ENCODE results near the gene PDGFB. TPM values are rescaled to one million over a fixed set of nuclear protein-coding genes. Genes with fewer than 3 reads are reported as not detected.

PDGFB gene
- total and polyA plus RNA-seq, 9 of the 15 experiments (the other 6 are each of a cell fraction or from before 2014, with no cell fraction given), result 0.07 to 4.0 (median 0.48) TPM; not detected in 1

DNA sequence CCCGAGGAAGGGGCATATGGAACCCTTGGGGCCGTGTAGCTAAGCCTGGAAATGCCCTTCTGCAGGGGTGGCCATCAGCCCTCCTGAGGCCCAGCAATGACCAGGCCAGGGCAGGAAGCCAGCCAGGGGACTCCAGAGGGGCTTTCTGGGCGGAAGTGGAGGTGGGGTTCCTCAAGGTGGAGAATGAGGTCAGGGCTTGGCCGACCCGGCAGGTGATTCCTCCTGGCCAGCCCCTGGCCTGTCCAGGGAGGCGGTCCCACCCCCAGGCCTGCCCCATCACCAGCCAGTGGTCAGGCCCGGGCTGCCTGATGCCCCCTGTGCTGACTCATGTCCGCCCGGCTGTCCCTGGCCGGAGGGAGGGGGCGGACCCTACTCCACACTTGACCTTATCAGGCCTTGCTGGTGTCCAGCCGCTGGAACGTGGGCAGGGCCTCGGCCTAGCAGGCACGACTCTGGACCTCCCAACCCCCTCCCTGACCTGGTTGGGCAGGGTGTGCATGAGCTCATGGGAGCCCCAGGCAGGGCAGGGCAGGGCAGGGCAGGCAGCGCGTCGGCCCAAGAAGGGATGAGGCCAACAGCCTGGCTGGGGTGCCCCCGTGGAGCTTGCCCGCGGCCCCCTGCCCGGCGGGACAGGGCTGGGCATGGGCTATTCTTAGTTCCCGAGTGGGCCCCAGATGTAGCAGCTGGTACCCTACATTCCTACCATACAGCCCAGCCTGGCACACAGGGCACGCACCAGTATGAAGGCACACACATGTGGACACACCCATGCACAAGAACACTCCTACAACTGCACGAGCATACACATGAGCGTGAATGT, 38.8 kb upstream of the PDGFB start (continued):
- TF ChIP-seq, protein P1, sequence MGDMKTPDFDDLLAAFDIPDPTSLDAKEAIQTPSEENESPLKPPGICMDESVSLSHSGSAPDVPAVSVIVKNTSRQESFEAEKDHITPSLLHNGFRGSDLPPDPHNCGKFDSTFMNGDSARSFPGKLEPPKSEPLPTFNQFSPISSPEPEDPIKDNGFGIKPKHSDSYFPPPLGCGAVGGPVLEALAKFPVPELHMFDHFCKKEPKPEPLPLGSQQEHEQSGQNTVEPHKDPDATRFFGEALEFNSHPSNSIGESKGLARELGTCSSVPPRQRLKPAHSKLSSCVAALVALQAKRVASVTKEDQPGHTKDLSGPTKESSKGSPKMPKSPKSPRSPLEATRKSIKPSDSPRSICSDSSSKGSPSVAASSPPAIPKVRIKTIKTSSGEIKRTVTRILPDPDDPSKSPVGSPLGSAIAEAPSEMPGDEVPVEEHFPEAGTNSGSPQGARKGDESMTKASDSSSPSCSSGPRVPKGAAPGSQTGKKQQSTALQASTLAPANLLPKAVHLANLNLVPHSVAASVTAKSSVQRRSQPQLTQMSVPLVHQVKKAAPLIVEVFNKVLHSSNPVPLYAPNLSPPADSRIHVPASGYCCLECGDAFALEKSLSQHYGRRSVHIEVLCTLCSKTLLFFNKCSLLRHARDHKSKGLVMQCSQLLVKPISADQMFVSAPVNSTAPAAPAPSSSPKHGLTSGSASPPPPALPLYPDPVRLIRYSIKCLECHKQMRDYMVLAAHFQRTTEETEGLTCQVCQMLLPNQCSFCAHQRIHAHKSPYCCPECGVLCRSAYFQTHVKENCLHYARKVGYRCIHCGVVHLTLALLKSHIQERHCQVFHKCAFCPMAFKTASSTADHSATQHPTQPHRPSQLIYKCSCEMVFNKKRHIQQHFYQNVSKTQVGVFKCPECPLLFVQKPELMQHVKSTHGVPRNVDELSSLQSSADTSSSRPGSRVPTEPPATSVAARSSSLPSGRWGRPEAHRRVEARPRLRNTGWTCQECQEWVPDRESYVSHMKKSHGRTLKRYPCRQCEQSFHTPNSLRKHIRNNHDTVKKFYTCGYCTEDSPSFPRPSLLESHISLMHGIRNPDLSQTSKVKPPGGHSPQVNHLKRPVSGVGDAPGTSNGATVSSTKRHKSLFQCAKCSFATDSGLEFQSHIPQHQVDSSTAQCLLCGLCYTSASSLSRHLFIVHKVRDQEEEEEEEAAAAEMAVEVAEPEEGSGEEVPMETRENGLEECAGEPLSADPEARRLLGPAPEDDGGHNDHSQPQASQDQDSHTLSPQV (IDR thresholded peaks at IDR 0.05), result peak; percentile 97
- TF ChIP-seq MEIS2 (IDR thresholded peaks at IDR 0.05; ENCODE audit: partially characterized antibody) (peak; percentile 36), SNIP1 (IDR thresholded peaks at IDR 0.05; ENCODE audit: low read depth) (no peak), NFIC (IDR thresholded peaks at IDR 0.05) (peak; percentile 56; the same call in 1 of the 2 replicates), HNRNPUL1 (IDR thresholded peaks at IDR 0.05; ENCODE audit: low read length) (no peak), ZNF224 (CRISPR knock-in tag; IDR thresholded peaks at IDR 0.05) (no peak), XRCC3 (IDR thresholded peaks at IDR 0.05) (no peak), HEY1 (CRISPR knock-in tag; IDR thresholded peaks at IDR 0.05; ENCODE audit: borderline replicate concordance) (no peak), BCOR (IDR thresholded peaks at IDR 0.05) (no peak), ZNF764 (CRISPR knock-in tag; IDR thresholded peaks at IDR 0.05; ENCODE audit: low read depth) (no peak), NR2C2 (CRISPR knock-in tag; IDR thresholded peaks at IDR 0.05) (no peak; the same call in 1 of the 2 replicates), NR2C2 (tag; IDR thresholded peaks at IDR 0.05) (peak; percentile 88), GTF2E2 (tag; IDR thresholded peaks at IDR 0.05) (no peak), GABPB1 (CRISPR knock-in tag; IDR thresholded peaks at IDR 0.05) (peak; percentile 61), L3MBTL2 (IDR thresholded peaks at IDR 0.05) (peak; percentile 87)
- TF ChIP-seq, protein P2, sequence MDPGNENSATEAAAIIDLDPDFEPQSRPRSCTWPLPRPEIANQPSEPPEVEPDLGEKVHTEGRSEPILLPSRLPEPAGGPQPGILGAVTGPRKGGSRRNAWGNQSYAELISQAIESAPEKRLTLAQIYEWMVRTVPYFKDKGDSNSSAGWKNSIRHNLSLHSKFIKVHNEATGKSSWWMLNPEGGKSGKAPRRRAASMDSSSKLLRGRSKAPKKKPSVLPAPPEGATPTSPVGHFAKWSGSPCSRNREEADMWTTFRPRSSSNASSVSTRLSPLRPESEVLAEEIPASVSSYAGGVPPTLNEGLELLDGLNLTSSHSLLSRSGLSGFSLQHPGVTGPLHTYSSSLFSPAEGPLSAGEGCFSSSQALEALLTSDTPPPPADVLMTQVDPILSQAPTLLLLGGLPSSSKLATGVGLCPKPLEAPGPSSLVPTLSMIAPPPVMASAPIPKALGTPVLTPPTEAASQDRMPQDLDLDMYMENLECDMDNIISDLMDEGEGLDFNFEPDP (CRISPR knock-in tag; IDR thresholded peaks at IDR 0.05), result peak; percentile 26; the same call in 1 of the 2 replicates
- TF ChIP-seq, protein P3, sequence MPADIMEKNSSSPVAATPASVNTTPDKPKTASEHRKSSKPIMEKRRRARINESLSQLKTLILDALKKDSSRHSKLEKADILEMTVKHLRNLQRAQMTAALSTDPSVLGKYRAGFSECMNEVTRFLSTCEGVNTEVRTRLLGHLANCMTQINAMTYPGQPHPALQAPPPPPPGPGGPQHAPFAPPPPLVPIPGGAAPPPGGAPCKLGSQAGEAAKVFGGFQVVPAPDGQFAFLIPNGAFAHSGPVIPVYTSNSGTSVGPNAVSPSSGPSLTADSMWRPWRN (IDR thresholded peaks at IDR 0.05; ENCODE audit: low read depth), result 0 out of 2 replicates have a peak, but pooled peaks have one; percentile 31
- TF ChIP-seq, protein P4, sequence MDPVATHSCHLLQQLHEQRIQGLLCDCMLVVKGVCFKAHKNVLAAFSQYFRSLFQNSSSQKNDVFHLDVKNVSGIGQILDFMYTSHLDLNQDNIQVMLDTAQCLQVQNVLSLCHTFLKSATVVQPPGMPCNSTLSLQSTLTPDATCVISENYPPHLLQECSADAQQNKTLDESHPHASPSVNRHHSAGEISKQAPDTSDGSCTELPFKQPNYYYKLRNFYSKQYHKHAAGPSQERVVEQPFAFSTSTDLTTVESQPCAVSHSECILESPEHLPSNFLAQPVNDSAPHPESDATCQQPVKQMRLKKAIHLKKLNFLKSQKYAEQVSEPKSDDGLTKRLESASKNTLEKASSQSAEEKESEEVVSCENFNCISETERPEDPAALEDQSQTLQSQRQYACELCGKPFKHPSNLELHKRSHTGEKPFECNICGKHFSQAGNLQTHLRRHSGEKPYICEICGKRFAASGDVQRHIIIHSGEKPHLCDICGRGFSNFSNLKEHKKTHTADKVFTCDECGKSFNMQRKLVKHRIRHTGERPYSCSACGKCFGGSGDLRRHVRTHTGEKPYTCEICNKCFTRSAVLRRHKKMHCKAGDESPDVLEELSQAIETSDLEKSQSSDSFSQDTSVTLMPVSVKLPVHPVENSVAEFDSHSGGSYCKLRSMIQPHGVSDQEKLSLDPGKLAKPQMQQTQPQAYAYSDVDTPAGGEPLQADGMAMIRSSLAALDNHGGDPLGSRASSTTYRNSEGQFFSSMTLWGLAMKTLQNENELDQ (CRISPR knock-in tag; IDR thresholded peaks at IDR 0.05; ENCODE audit: borderline replicate concordance), result no peak

All from K562 (cell line).